Right lobe of liver (tissue), 4 donors: ENCODE measurements around the gene DSC3.

Source experiments
- CTCF ChIP-seq, 4 donors: fragments of 200-600 bp in 3 of 4; fragments of 450-650 bp in 1 of 4; IDR thresholded peaks; one replicate each; pipeline versions ENCODE4 v1.5.1 to v1.8.0; 2016 to 2022; ENCODE audit warnings: antibody characterized with exemption in 4 of 4, mild to moderate bottlenecking in 2 of 4
- POLR2A ChIP-seq: fragments of 450-650 bp; IDR thresholded peaks from one replicate; pipeline ENCODE4 v1.6.1; 2017; ENCODE audit warnings: antibody characterized with exemption, mild to moderate bottlenecking
- donor health status: DM: no; HTN: no; CAD: no.
- donor health status: DM: no; HTN: no; CAD: no.
- donor health status: DM: no; HTN: yes; CAD: no.

- no peak for TF ChIP-seq CTCF (IDR thresholded peaks at IDR 0.05)
- TF ChIP-seq POLR2A: no peak
These were observed 88.3 kb downstream of the DSC3 start for GRCh38 chr18:30954262-30954661.
